Measurements from ENCODE around the gene OR2A42. TPM values are rescaled to one million over a fixed set of nuclear protein-coding genes. Genes with fewer than 3 reads are reported as not detected.
"Not testable (repeated sequence)": the region's sequence is repeated elsewhere in the genome, so short reads cannot be mapped to it uniquely, and the experiment has no call there.

OR2A42 gene
- total and polyA plus RNA-seq, 2 donors (not counting 1 experiment from before 2014, with no cell fraction given), result 0.10 to 0.31 TPM

GRCh38 chr7:144178380-144179164 is 60.8 kb downstream of the OR2A42 start:
- POLR2A ChIA-PET; H3K27ac Mint-ChIP-seq; H3K4me1 ChIP-seq (ENCODE audit: control insufficient read depth in 2 of 2, insufficient read depth in 2 of 2, low read length in 2 of 2); H3K79me2 ChIP-seq (ENCODE audit: control insufficient read depth, insufficient read depth, low read length); H3K27me3 Mint-ChIP-seq; H3K4me3 Mint-ChIP-seq; H3K9me3 ChIP-seq (ENCODE audit: control extremely low read depth in 1 of 3, control insufficient read depth in 2 of 3, insufficient read depth in 1 of 3, low read length in 2 of 3); H3K9ac ChIP-seq (ENCODE audit: low read length); H3K27me3 ChIP-seq (replicated peaks in 1 of 4; ENCODE audit: control extremely low read depth in 1 of 4, control insufficient read depth in 3 of 4, insufficient read depth in 4 of 4, low read length in 3 of 4); H3K27ac ChIP-seq (ENCODE audit: low read length in 2 of 2); H3K36me3 ChIP-seq (replicated peaks in 1 of 2; ENCODE audit: control extremely low read depth in 1 of 2, control insufficient read depth in 1 of 2, extremely low read depth in 1 of 2, insufficient read depth in 2 of 2, low read length in 1 of 2); H3K4me1 Mint-ChIP-seq; H2AFZ ChIP-seq (ENCODE audit: insufficient read depth, low read depth, low read length, poor library complexity, severe bottlenecking); H3K4me3 ChIP-seq (ENCODE audit: control extremely low read depth in 1 of 5, extremely low read depth in 1 of 5, insufficient read depth in 1 of 5, low read depth in 2 of 5, low read length in 4 of 5); H4K20me1 ChIP-seq (ENCODE audit: control insufficient read depth, insufficient read depth, low read length, poor library complexity, severe bottlenecking); intact Hi-C loops (cut with micrococcal nuclease); H3K9me3 Mint-ChIP-seq (ENCODE audit: insufficient read depth): not testable (repeated sequence)
- CTCF ChIA-PET, result interaction anchor here (0.8 to 1.9 kb wide), 5 partner anchors 10 to 216 kb away, joined by 3 to 14 read pairs (median 6); no protein-coding TSS in a partner anchor
- ATAC-seq (ENCODE audit: low read depth), result peak; percentile 92
- peak; percentile 60 for TF ChIP-seq CTCF (IDR thresholded peaks at IDR 0.05)
- peak overlapping the region; percentile 2 for H3K4me2 ChIP-seq (replicated peaks; ENCODE audit: low read depth, low read length, poor library complexity, severe bottlenecking)
- no CpG with 5 or more reads among the region's 10 CpGs for WGBS (ENCODE audit: insufficient coverage)
- peak; percentile 48 for DNase-seq

Other genes starting within 250 kb of the OR2A42 start
- gene OR6B1, start 239.3 kb downstream of the OR2A42 start, total RNA-seq, result not detected in 2 replicates
- gene OR6B1, start 239.3 kb downstream of the OR2A42 start, polyA plus RNA-seq, result not detected in 2 replicates
- gene OR2A5, start 190.7 kb downstream of the OR2A42 start, total RNA-seq, result not detected in 2 replicates
- not detected in 2 replicates for gene OR2A5, start 190.7 kb downstream of the OR2A42 start, polyA plus RNA-seq
- not detected in 2 replicates for gene OR2A25, start 169.8 kb downstream of the OR2A42 start, total RNA-seq
- gene OR2A25, start 169.8 kb downstream of the OR2A42 start, polyA plus RNA-seq, result not detected in 2 replicates
- not detected in 2 replicates for gene OR2A12, start 153.3 kb downstream of the OR2A42 start, total RNA-seq
- not detected in 2 replicates for gene OR2A12, start 153.3 kb downstream of the OR2A42 start, polyA plus RNA-seq
- gene OR2A2, start 130.0 kb downstream of the OR2A42 start, total RNA-seq, result not detected in 2 replicates
- not detected in 2 replicates for gene OR2A2, start 130.0 kb downstream of the OR2A42 start, polyA plus RNA-seq
- not detected in 2 replicates for gene OR2A14, start 116.4 kb downstream of the OR2A42 start, total RNA-seq
- not detected in 2 replicates for gene OR2A14, start 116.4 kb downstream of the OR2A42 start, polyA plus RNA-seq
- gene CTAGE4, start 56.1 kb downstream of the OR2A42 start, total RNA-seq, result not detected in 2 replicates
- gene CTAGE4, start 56.1 kb downstream of the OR2A42 start, polyA plus RNA-seq, result 0.09 and 0.12 TPM in 2 replicates
- 2.1 and 4.2 TPM in 2 replicates for gene ARHGEF35, start 43.8 kb downstream of the OR2A42 start, total RNA-seq
- 0.34 and 0.36 TPM in 2 replicates for gene ARHGEF35, start 43.8 kb downstream of the OR2A42 start, polyA plus RNA-seq
- gene OR2A7, start 25.2 kb upstream of the OR2A42 start, total RNA-seq, result 1.3 and 2.7 TPM in 2 replicates
- 3.3 and 3.6 TPM in 2 replicates for gene OR2A7, start 25.2 kb upstream of the OR2A42 start, polyA plus RNA-seq
- 1.3 and 1.4 TPM in 2 replicates for gene CTAGE8, start 29.7 kb upstream of the OR2A42 start, total RNA-seq
- gene CTAGE8, start 29.7 kb upstream of the OR2A42 start, polyA plus RNA-seq, result 0.91 TPM in 2 replicates
- gene OR2A1, start 72.8 kb upstream of the OR2A42 start, total RNA-seq, result not detected in 2 replicates
- 0.31 and 0.52 TPM in 2 replicates for gene OR2A1, start 72.8 kb upstream of the OR2A42 start, polyA plus RNA-seq
- 6.9 and 7.9 TPM in 2 replicates for gene ARHGEF5, start 115.8 kb upstream of the OR2A42 start, total RNA-seq
- 6.0 and 6.8 TPM in 2 replicates for gene ARHGEF5, start 115.8 kb upstream of the OR2A42 start, polyA plus RNA-seq
- not detected in 2 replicates for gene NOBOX, start 164.1 kb upstream of the OR2A42 start, total RNA-seq
- not detected in 2 replicates for gene NOBOX, start 164.1 kb upstream of the OR2A42 start, polyA plus RNA-seq